ENCODE results near the gene SRSF10. TPM values are rescaled to one million over a fixed set of nuclear protein-coding genes. Genes with fewer than 3 reads are reported as not detected.

SRSF10 gene
- total and polyA plus RNA-seq, 2 of the 8 experiments (the other 6 are each of a cell fraction or from before 2014, with no cell fraction given) = 155 to 194 TPM

DNA sequence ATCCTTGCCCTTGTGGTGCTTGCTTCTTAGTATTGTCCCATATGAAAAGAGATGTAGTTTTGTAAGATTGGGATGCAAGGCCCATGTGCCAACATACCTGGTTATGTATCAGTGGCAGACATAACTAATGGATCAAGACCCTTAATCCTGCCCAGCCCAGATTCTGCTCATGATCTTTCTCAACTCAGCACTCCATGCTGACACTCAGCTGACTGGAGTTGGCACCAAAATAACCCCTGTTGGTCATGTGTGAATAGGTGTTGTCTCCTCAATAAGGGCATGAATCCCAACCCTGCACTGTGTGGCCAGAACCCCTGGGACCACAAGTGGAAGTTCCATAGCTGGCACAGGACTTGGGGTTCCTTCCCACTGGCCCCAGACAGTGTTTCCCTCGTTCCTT, 53.0 kb downstream of the SRSF10 start:
- Histone ChIP-seq H3K27me3 (replicated peaks in 1 of 4; ENCODE audit: control insufficient read depth in 3 of 4, extremely low read depth in 1 of 4, insufficient read depth in 3 of 4, low read length in 3 of 4) (no peaks in the 10 kb centered on the region), H4K8ac (ENCODE audit: extremely low read depth, insufficient read depth, low read length) (no peak overlapping the region), H3K79me1 (ENCODE audit: low read depth, low read length) (no peaks in the 10 kb centered on the region), H3K9ac (replicated peaks in 1 of 4; ENCODE audit: extremely low read depth in 1 of 4, low read depth in 3 of 4, low read length in 3 of 4) (no peak overlapping the region), H3K4ac (replicated peaks; ENCODE audit: insufficient read length, low read depth, low read length) (no peak overlapping the region), H3K36me3 (ENCODE audit: control insufficient read depth in 2 of 4, insufficient read depth in 4 of 4, low read length in 3 of 4) (no peaks in the 10 kb centered on the region), H4K20me1 (replicated peaks in 1 of 2; ENCODE audit: control insufficient read depth in 1 of 2, insufficient read depth in 2 of 2, low read length in 2 of 2) (no peaks in the 10 kb centered on the region), H3K79me2 (ENCODE audit: control insufficient read depth in 1 of 2, insufficient read depth in 2 of 2, low read length in 2 of 2) (no peaks in the 10 kb centered on the region), H3K56ac (replicated peaks; ENCODE audit: insufficient read length, low read depth, low read length) (no peak overlapping the region), H3K14ac (ENCODE audit: insufficient read length) (no peak overlapping the region), H2AFZ (ENCODE audit: low read length) (no peak overlapping the region), H4K5ac (ENCODE audit: insufficient read length, low read depth, low read length) (no peak overlapping the region), H3K9me3 (ENCODE audit: insufficient read depth in 2 of 2, low read depth in 1 of 2, low read length in 1 of 2) (no peaks in the 10 kb centered on the region; a peak in 1 of 4 replicates), H2BK20ac (ENCODE audit: low read length) (no peak overlapping the region), H3K23me2 (ENCODE audit: low read depth, low read length) (no peaks in the 10 kb centered on the region), H3K4me1 (replicated peaks in 1 of 4; ENCODE audit: control insufficient read depth in 3 of 4, insufficient read depth in 4 of 4, low read length in 3 of 4) (no peaks in the 10 kb centered on the region), H4K91ac (replicated peaks; ENCODE audit: insufficient read length, low read length) (no peak overlapping the region), H3K18ac (ENCODE audit: extremely low read depth, low read length) (no peak overlapping the region), H2BK15ac (ENCODE audit: low read length) (no peak overlapping the region), H2BK120ac (replicated peaks; ENCODE audit: low read depth, low read length) (no peak overlapping the region), H3K23ac (ENCODE audit: insufficient read length) (no peak overlapping the region), H3K4me3 (ENCODE audit: extremely low read depth in 1 of 4, insufficient read depth in 2 of 4, low read depth in 3 of 4, low read length in 4 of 4) (no peak overlapping the region), H3K27ac (ENCODE audit: low read depth, low read length) (no peak overlapping the region), H2BK5ac (ENCODE audit: low read depth, low read length) (no peak overlapping the region), H2BK12ac (ENCODE audit: low read depth, low read length) (no peak overlapping the region), H3K4me2 (ENCODE audit: insufficient read depth in 1 of 2, low read depth in 2 of 2, low read length in 2 of 2) (no peak overlapping the region), H2AK5ac (ENCODE audit: low read depth, low read length) (no peak overlapping the region)
- ChIA-PET CTCF (ENCODE audit: partially characterized antibody) (no interaction called here), POLR2A (ENCODE audit: partially characterized antibody) (interaction anchor here (0.8 kb wide), 1 partner anchor 38 kb away, joined by 3 read pairs; no protein-coding TSS in a partner anchor)
- WGBS, 2 experiments (ENCODE audit: extremely low coverage in 1 of 2, insufficient coverage in 1 of 2, insufficient read length in 1 of 2, insufficient replicate concordance in 2 of 2, low coverage in 1 of 2, low lambda C conversion rate in 2 of 2, missing lambda C conversion rate in 1 of 2) = 64% methylated on average over 1 of the region's 1 CpG; no CpG with 5 or more reads in 1 of the 2 experiments
- FAIRE-seq = no peak
- DNase-seq (ENCODE audit: low read depth in 1 of 2, low spot score in 2 of 2) = no peak

Data from H1 (cell line).